RKO (cell line): ENCODE results near the gene HRH1.
"Not testable (repeated sequence)": the region's sequence is repeated elsewhere in the genome, so short reads cannot be mapped to it uniquely, and the experiment has no call there.

ENCODE experiments used
- DNase-seq: peaks from one replicate; pipeline ENCODE4 v3.0.0-alpha.2; 2016; ENCODE audit warnings: low spot score

The HRH1 gene

GRCh38 chr3:11154036-11154952 is at the start of gene HRH1:
HRH1 (plus strand) TSS chr3:11154493; CDS start chr3:11259038, 104,545 bp downstream.
- no peak for DNase-seq

GRCh38 chr3:11113316-11113715 is 41.0 kb upstream of the HRH1 start:
- not testable (repeated sequence) for DNase-seq

- no peak for DNase-seq
Measured at GRCh38 chr3:11115548-11115947, 38.7 kb upstream of the HRH1 start.

GRCh38 chr3:11116336-11117059 is 37.8 kb upstream of the HRH1 start:
- no peak for DNase-seq

GRCh38 chr3:11117591-11117990 is 36.7 kb upstream of the HRH1 start:
- no peak for DNase-seq

GRCh38 chr3:11118181-11118682 is 36.1 kb upstream of the HRH1 start:
- no peak for DNase-seq

GRCh38 chr3:11120091-11120805 is 34.0 kb upstream of the HRH1 start:
- DNase-seq, result no peak

GRCh38 chr3:11126653-11127052 is 27.6 kb upstream of the HRH1 start:
- DNase-seq, result no peak

- DNase-seq, result no peak
Measured at GRCh38 chr3:11128682-11129632, 25.3 kb upstream of the HRH1 start.

- DNase-seq, result no peak
Measured at GRCh38 chr3:11130385-11130784, 23.9 kb upstream of the HRH1 start.

- DNase-seq, result no peak
Measured at GRCh38 chr3:11131371-11131770, 22.9 kb upstream of the HRH1 start.

GRCh38 chr3:11131886-11132285 is 22.4 kb upstream of the HRH1 start:
- DNase-seq, result not testable (repeated sequence)

- no peak for DNase-seq
Measured at GRCh38 chr3:11132861-11133260, 21.4 kb upstream of the HRH1 start.

- no peak for DNase-seq
Measured at GRCh38 chr3:11134794-11135193, 19.5 kb upstream of the HRH1 start.

- DNase-seq, result no peak
Measured at GRCh38 chr3:11136116-11136515, 18.2 kb upstream of the HRH1 start.

GRCh38 chr3:11136830-11137626 is 17.3 kb upstream of the HRH1 start:
- DNase-seq, result peak; percentile 99

- DNase-seq, result no peak
Measured at GRCh38 chr3:11137627-11137959, 16.7 kb upstream of the HRH1 start.

- no peak for DNase-seq
Measured at GRCh38 chr3:11138371-11138770, 15.9 kb upstream of the HRH1 start.

- DNase-seq, result no peak
Measured at GRCh38 chr3:11140030-11140712, 14.1 kb upstream of the HRH1 start.

- DNase-seq, result no peak
Measured at GRCh38 chr3:11140713-11141104, 13.6 kb upstream of the HRH1 start.
